ENCODE measurements around the gene GABRP.
"Not testable (repeated sequence)": the region's sequence is repeated elsewhere in the genome, so short reads cannot be mapped to it uniquely, and the experiment has no call there.

Gene GABRP

GRCh38 chr5:170795154-170795553, 11.6 kb downstream of the GABRP start:
- no peak for DNase-seq

- no peak for DNase-seq
Measured at GRCh38 chr5:170805666-170806065, 22.1 kb downstream of the GABRP start.

DNA sequence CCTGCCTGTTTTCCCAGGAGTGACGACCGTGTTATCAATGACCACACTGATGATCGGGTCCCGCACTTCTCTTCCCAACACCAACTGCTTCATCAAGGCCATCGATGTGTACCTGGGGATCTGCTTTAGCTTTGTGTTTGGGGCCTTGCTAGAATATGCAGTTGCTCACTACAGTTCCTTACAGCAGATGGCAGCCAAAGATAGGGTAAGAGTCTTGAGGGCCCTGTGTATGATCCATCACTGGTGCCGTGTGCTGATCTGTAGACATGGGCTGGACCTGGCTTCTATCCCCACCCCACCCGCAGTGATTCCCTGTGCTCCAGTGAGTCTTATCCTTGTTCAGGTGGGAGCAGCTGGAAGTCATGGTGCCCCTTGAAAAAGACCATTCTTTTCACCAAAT, 26.0 kb downstream of the GABRP start:
- DNase-seq, result no peak

DNA sequence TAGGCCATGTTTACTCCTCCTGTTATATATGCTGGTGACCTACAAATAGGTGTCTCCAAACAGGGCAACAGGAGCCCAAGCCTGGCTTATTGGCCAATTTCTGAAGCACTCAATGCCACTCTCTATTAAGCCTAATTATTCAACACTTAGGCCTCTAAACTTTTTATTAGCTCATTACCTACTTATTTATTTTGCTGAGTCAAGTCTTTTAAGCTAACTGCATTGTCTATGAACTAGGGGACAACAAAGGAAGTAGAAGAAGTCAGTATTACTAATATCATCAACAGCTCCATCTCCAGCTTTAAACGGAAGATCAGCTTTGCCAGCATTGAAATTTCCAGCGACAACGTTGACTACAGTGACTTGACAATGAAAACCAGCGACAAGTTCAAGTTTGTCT, 28.2 kb downstream of the GABRP start:
- DNase-seq, result no peak

DNA sequence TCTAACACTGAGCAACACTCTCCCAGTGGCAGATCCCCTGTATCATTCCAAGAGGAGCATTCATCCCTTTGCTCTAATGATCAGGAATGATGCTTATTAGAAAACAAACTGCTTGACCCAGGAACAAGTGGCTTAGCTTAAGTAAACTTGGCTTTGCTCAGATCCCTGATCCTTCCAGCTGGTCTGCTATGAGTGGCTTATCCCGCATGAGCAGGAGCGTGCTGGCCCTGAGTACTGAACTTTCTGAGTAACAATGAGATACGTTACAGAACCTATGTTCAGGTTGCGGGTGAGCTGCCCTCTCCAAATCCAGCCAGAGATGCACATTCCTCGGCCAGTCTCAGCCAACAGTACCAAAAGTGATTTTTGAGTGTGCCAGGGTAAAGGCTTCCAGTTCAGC, 29.7 kb downstream of the GABRP start:
- DNase-seq, result no peak

DNA sequence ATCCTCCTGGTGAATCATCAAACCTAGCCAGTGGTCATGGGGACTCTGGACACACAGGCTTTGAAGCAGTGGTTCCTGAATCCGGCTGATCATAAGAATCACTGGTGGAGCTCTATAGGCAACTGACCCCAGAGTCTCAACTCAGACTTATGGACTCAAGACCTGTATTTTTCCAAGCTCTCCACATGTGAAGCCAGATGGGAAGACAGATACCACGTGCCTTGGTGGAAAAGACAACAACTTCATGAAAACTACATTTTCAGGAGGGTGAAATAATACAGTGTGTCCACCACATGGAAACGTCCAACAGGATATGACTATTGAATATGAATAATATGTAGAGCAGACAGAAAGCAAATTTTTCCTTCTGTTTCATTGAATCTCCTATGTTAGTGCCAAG, 33.7 kb downstream of the GABRP start:
- no peak for DNase-seq

DNA sequence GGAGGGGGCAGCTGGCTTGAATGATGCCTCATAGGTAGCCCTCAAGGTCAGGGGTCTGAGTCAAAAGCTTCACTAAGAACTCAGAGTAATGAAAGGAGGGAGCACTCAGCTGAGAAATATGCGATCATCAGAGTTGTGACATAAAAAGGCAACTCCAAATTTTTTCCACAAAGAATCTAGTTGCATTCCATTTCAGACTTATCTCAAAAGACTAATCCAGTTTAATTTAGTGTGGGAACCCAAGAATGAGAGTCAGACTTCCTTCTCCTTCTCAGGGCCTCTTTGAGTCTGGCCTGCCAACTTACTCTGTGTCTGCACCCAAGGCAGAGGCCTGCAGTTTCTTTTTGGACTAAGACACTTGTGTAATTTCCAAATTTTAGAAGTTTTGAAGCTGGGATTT, 34.7 kb downstream of the GABRP start:
- DNase-seq, result no peak

DNA sequence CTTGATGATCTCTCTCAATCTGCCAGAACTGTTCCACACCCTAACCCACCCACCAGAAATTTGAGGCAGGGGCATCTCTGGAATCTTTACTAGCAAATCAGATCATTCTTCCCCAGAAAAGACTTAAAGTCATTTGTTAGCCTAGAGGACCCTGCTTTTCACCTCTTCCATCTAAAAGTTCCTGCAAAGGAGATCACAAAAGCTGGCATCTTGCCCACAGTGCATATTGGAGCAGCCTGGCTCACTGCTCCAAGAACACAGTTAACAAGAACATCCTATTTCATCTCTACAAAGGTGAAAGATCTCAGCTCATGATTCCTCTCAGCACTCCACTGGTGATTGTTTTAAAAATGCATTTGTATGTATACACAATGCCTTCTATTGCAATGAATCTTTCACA, 36.3 kb downstream of the GABRP start:
- no peak for DNase-seq

DNA sequence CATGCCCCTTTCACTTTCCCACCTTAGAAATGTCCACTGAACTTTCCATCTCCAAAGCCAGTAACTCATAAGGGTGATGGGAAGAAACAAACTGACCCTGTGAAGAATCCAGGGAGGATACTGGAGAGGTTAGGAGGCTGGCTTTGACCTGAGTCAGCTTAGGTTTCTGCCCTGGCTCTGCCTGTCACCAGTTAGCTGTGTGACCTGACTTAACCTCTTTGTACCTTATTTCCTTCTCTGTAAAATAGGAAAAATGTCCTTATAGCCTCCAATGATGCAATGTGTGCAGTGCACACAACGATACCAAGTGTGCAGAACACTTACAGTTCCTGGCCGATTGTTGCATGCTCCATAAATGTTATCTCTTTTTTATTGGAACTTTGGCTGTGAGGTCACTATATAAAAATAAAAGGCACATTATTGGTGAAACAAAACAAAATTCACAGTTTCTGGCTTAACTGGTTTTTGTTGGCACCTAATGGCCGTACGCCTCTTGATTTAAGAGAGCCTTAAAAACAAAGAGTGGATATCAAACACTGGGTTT, 37.8 kb downstream of the GABRP start:
- no peak for DNase-seq

DNA sequence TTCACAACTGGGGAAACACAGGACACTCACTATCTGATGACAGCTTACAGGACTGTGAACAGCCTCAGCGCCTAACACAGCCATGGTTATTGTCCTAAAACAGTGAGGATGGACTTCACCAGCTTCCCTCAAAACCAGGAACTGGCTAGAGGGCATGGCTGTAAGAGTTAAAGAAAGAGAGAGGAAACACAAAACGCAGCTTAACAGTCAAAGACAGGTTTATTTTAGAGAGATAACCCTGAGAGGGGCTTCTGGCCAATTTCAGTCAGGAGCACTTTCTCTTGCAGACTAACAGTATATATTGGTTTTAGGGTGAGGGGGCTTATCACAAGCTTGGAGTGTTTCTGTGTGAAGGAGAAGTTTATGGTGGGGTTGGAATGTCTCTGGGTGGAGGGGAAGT, 42.6 kb downstream of the GABRP start:
- DNase-seq, result no peak

DNA sequence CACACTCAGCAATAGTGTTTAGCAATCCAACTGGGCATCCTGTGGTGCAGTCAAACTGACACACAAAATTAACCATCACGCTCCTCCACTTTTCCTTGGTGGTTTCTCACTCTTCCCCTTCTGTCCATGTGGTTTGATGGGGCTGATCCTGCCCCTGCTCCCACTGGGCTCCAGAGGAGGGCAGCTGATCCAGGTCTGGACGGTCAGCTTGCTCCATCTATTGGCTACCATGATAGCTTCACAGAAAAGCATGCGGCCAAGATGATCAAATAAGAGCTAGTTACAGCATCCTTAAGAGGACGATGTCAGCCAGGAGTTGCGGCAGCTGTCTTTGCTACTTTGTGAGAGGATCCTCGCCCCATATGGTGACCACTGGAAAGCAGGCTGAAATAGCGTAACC, 48.7 kb downstream of the GABRP start:
- no peak for DNase-seq

DNA sequence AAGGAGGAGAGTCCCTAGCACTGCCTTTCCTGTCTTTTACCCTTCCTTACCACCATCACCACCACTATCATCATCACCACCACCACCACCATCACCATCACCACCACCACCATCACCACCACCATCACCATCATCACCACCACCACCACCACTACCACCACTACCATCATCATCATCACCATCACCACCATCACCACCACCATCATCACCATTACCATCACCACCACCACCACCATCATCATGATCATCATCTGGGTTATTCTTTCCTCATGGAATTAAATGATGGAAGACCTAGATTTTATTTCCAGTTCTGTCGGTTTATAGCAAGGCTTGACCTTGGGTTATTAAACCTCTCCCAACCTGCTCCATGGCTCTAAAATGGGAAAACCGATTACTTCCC, 50.5 kb downstream of the GABRP start:
- DNase-seq, result not testable (repeated sequence)

- no peak for DNase-seq
Measured at GRCh38 chr5:170836226-170836625, 52.7 kb downstream of the GABRP start.

DNA sequence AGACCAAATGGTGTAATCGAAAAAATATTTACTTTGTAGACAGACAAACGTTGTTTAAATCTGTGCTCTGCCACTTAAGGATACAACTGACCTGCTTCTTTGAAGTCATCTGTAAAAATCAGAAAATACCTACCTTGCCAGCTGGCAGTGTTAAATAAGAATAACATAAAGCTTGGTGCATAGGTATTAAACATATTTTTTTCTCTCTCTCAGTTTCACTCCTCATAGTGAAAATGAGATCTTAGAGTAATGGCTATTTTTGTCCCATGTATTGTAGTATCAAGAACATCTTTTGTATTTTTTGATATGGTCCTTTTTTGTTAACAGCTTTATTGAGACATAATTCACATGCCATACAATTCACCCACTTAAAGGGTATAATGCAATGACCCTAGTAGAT, 60.3 kb downstream of the GABRP start:
- DNase-seq, result no peak

DNA sequence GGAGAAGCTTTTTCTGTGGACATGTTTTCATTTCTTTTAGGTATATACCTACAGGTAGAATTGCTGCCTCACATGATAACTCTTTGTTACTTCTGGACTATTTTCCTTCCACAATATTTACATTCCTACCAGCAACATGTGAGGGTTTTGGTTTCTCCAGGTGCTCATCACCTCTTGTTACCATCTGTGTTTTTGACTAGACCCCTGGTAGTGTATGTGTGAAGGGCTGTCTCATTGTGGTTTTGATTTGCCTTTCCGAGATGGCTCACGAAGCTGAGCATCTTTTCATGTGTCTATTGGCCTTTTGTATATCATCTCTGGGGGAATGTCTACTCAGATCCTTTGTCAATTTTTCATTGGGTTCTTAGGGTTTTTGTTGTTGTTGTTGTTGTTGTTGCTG, 61.1 kb downstream of the GABRP start:
- DNase-seq, result no peak

GRCh38 chr5:170846416-170846815, 62.9 kb downstream of the GABRP start:
- DNase-seq, result no peak

GRCh38 chr5:170846846-170847245, 63.3 kb downstream of the GABRP start:
- no peak for DNase-seq

- no peak for DNase-seq
Measured at GRCh38 chr5:170848033-170848432, 64.5 kb downstream of the GABRP start.

- no peak for DNase-seq
Measured at GRCh38 chr5:170849374-170849773, 65.8 kb downstream of the GABRP start.

DNA sequence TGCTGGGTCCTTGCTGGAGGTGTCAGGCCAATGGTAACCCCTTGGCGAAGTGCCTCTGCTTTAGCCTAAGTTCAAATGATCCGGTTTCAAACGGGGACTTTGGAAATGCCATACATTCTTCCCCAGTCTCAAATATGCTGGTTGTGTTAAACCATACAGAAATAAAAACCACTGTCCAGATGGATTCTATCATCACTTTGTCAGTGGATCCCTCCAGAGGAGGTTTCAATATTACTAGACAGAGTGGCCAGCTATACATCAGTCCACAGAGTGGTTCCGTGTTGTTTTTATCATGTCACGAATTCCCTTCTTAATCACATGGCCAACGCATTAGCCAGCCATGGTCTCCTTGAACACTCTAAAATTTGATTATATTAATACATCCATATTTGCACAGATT, 71.0 kb downstream of the GABRP start:
- DNase-seq, result no peak

DNA sequence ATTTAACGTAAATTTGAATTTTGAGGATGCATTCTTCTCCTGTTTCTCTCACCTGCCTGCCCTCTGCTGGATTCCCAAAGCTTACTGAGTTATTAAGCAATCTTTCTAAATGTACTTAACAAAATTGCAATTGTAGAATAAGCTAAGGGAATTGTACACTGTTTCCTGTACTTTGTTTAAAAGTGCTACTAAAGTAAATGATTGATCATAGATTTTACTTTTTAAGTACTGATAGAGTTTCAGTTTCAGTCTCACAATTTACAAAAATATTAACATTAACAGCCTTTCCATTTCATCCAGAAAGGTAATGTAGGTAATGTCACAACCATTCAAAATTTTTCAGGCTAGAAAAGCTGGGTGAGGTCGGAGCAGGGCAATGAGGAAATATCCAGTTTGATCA, 73.5 kb downstream of the GABRP start:
- DNase-seq, result no peak

GRCh38 chr5:170860415-170860814, 76.9 kb downstream of the GABRP start:
- DNase-seq, result no peak

GRCh38 chr5:170860818-170861666, 77.5 kb downstream of the GABRP start:
- no peak for DNase-seq

GRCh38 chr5:170861667-170861916, 78.1 kb downstream of the GABRP start:
- DNase-seq, result no peak
